ENCODE measurements around the gene TECR.

Gene TECR

DNA sequence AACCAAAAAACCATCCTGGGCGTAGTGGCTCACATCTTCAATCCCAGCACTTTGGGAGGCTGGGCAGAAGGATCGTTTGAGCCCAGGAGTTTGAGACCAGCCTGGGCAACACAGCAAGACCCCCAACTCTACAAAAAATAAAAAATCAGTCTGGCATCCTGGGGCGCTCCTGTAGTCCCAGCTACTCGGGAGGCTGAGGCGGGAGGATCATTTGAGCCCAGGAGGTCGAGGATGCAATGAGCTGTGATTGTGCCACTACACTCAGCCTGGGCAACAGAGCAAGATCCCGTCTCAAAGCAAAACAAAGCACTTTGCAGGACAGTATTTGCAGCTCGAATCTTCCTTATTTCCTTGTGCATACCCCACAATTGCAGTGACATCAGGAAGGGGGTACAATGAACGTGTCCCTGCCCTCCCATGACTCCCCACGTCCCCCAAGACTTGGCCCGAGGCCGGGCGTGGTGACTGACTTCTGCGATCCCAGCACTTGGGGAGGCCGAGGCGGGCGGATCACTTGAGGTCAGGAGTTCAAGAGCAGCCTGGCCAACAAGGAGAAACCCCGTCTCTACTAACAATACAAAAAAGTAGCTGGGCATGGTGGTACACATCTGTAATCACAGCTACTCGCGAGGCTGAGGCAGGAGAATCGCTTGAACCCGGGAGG is 41.6 kb downstream of the TECR start:
- peak overlapping the region; percentile 77 for H3K4me3 ChIP-seq (ENCODE audit: low read depth, low read length)
- TF ChIP-seq, protein P1, sequence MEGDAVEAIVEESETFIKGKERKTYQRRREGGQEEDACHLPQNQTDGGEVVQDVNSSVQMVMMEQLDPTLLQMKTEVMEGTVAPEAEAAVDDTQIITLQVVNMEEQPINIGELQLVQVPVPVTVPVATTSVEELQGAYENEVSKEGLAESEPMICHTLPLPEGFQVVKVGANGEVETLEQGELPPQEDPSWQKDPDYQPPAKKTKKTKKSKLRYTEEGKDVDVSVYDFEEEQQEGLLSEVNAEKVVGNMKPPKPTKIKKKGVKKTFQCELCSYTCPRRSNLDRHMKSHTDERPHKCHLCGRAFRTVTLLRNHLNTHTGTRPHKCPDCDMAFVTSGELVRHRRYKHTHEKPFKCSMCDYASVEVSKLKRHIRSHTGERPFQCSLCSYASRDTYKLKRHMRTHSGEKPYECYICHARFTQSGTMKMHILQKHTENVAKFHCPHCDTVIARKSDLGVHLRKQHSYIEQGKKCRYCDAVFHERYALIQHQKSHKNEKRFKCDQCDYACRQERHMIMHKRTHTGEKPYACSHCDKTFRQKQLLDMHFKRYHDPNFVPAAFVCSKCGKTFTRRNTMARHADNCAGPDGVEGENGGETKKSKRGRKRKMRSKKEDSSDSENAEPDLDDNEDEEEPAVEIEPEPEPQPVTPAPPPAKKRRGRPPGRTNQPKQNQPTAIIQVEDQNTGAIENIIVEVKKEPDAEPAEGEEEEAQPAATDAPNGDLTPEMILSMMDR (IDR thresholded peaks at IDR 0.05; ENCODE audit: insufficient read depth, low read depth, low read length, missing control alignments), result no peak
- DNase-seq (ENCODE audit: low read depth), result no peak

GRCh38 chr19:14571695-14572490 is 42.5 kb downstream of the TECR start, which contains the start of gene NDUFB7:
Gene NDUFB7, minus strand, starts transcription at chr19:14572066. Its CDS starts 66 bp downstream, at chr19:14572000.
- peak within 1 kb of the TSS; percentile 77 for H3K4me3 ChIP-seq (ENCODE audit: low read depth, low read length)
- DNase-seq (ENCODE audit: low read depth), result peak; percentile 98
- TF ChIP-seq, protein P1 (IDR thresholded peaks at IDR 0.05; ENCODE audit: insufficient read depth, low read depth, low read length, missing control alignments), result peak; percentile 92

DNA sequence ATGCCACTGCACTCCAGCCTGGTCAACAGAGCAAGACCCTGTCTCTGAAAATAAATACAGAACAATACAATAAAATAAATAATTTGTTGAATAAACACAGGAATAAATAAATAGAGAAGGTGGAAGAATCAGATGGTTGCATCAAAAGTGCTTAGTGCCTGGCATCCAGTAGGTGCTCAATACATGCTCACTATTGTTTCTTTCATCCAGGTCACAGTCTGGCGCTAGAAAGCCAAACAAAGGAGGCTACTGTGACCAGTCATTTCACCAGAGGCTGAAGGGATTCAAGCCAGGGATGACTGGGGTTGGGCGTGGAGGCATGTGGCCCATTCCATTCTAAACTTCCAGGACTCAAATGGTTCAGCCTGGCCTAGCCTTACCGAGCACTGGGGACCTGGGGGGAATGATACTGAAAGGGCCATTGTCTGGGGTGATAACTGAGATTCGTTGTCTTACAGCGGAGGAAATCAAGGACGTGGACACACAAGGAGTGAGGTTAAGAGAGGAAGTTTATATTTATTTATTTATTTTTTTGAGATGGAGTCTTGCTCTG is 46.1 kb downstream of the TECR start:
- no peak overlapping the region for H3K4me3 ChIP-seq (ENCODE audit: low read depth, low read length)
- TF ChIP-seq, protein P1 (IDR thresholded peaks at IDR 0.05; ENCODE audit: insufficient read depth, low read depth, low read length, missing control alignments), result no peak
- DNase-seq (ENCODE audit: low read depth), result no peak

GRCh38 chr19:14576363-14576762 is 47.0 kb downstream of the TECR start:
- no peak overlapping the region for H3K4me3 ChIP-seq (ENCODE audit: low read depth, low read length)
- TF ChIP-seq, protein P1 (IDR thresholded peaks at IDR 0.05; ENCODE audit: insufficient read depth, low read depth, low read length, missing control alignments), result no peak
- DNase-seq (ENCODE audit: low read depth), result no peak

- no peak overlapping the region for H3K4me3 ChIP-seq (ENCODE audit: low read depth, low read length)
- TF ChIP-seq, protein P1 (IDR thresholded peaks at IDR 0.05; ENCODE audit: insufficient read depth, low read depth, low read length, missing control alignments), result no peak
- no peak for DNase-seq (ENCODE audit: low read depth)
Measured at GRCh38 chr19:14577264-14577663, 47.9 kb downstream of the TECR start.

DNA sequence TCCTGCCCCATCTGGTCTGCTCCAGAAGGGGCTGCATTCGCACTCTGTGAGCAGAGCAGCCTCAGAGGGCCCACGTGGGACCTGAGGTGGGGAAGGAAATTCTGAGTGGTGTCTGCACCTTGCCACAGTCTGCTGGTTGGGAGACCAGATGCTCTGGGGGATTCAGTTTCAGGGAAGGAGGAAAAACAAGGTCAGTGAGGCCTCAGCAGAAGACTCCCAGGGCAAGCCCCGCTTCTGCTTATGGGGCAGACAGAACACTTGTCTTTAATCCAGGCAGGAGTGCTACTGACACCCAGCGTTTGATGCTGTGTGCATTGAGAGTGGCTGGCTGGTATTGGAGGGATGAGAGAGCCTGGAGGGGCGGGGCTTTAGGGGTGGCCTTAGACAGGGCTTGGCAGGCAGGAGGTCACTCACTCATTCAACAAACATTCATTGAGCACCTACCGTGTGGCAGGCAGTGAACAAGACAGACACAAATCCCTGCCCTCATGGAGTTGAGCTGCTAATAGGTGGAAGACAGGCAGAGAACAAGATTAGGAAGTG is 48.6 kb downstream of the TECR start:
- H3K4me3 ChIP-seq (ENCODE audit: low read depth, low read length), result no peak overlapping the region
- DNase-seq (ENCODE audit: low read depth), result peak; percentile 82
- TF ChIP-seq, protein P1 (IDR thresholded peaks at IDR 0.05; ENCODE audit: insufficient read depth, low read depth, low read length, missing control alignments), result no peak
